Measurements from ENCODE around the gene HOXA11. TPM values are rescaled to one million over a fixed set of nuclear protein-coding genes. Genes with fewer than 3 reads are reported as not detected.

Gene HOXA11
- total RNA-seq, 2 experiments from 2014 or later: not detected

DNA sequence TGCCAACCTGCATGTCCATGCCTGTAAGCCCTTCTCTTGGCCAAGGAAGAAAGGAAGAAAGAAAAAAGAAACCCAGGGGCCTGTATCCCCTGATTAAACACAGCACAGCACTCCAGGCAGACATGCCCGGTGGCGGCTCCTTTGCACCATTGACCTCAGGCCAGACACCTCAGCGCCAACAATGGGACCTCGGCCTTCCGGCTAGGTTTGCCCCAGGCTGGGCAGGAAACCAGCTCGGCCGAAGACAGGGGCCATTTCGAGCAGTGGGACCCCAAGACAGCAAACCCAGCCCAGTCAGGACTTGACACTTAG is 13.8 kb downstream of the HOXA11 start:
- H3K9me2 ChIP-seq (ENCODE audit: insufficient read depth, low read length): no peaks in the 10 kb centered on the region
- no peak overlapping the region for H3K27ac ChIP-seq (ENCODE audit: low read depth, low read length, poor library complexity, severe bottlenecking)
- no peaks in the 10 kb centered on the region for H3K9me3 ChIP-seq (ENCODE audit: low read length)
- H2AFZ ChIP-seq (ENCODE audit: low read length): no peak overlapping the region
- CTCF ChIA-PET (ENCODE audit: unreplicated experiment): no interaction called here
- TF ChIP-seq, protein P1, sequence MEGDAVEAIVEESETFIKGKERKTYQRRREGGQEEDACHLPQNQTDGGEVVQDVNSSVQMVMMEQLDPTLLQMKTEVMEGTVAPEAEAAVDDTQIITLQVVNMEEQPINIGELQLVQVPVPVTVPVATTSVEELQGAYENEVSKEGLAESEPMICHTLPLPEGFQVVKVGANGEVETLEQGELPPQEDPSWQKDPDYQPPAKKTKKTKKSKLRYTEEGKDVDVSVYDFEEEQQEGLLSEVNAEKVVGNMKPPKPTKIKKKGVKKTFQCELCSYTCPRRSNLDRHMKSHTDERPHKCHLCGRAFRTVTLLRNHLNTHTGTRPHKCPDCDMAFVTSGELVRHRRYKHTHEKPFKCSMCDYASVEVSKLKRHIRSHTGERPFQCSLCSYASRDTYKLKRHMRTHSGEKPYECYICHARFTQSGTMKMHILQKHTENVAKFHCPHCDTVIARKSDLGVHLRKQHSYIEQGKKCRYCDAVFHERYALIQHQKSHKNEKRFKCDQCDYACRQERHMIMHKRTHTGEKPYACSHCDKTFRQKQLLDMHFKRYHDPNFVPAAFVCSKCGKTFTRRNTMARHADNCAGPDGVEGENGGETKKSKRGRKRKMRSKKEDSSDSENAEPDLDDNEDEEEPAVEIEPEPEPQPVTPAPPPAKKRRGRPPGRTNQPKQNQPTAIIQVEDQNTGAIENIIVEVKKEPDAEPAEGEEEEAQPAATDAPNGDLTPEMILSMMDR (conservative IDR thresholded peaks at IDR 0.05; ENCODE audit: low read length): no peak
- TF ChIP-seq EZH2phosphoT487 (IDR thresholded peaks at IDR 0.05; ENCODE audit: borderline replicate concordance, low read depth, low read length): no peak
- no peaks in the 10 kb centered on the region for H3K79me2 ChIP-seq (ENCODE audit: insufficient read depth, low read depth, low read length)
- no peak overlapping the region for H3K4me3 ChIP-seq (ENCODE audit: low read depth, low read length, poor library complexity, severe bottlenecking)
- no peaks in the 10 kb centered on the region for H3K36me3 ChIP-seq (ENCODE audit: insufficient read depth, low read length)
- no peak for DNase-seq (ENCODE audit: low spot score)
- no peaks in the 10 kb centered on the region for H3K4me1 ChIP-seq (ENCODE audit: insufficient read depth, low read length, poor library complexity, severe bottlenecking)
- intact Hi-C loops (cut with micrococcal nuclease; ENCODE audit: unreplicated experiment): no loop called here
- H3K4me2 ChIP-seq (ENCODE audit: low read length): no peak overlapping the region
- POLR2A ChIA-PET: no interaction called here
- BruUV-seq (replicated peaks): no TSS peak
- no peaks in the 10 kb centered on the region for H4K20me1 ChIP-seq (ENCODE audit: insufficient read depth, low read length)

DNA sequence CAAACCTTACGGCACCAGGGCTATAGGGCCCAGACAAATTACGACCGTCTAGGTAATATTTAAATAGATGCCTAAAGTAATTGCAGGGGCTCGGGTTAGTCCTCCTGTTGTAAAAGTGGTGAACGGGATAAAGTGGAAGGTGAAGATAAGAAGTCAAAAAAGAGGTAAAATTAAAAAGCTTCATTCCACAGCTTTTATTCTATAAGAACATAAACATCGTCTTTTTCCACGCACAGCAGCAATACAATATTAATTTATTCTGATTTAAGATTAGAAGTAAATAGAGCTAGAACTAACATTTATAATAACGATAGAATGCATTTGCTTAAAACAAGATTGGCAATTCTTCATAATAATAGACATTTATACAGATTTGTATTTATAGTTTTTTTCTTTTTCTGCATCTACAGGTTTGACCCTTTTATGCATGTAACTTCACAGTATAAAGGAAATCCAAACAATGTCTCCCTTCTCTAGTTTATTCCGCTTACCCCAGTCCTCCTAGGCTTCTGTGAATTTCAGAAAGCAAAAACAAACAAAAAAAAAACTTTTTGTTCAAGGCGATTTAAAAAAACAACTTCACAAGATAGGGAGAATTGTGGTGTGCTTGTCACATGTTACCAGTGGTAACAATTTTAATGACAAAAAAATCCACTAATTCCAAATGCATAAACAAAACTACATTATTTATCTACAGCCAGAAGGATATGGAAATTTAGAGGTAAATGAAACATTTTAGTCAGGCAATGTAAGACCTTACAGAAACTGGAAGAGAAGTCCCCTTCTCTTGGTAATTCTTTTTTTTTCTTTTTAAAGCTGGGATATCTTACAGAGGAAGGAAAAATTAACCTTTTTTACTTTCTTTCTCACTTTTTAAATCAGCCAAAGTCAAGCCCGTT is 14.4 kb downstream of the HOXA11 start:
- Histone ChIP-seq H2AFZ (ENCODE audit: low read length) (no peak overlapping the region), H3K9me2 (ENCODE audit: insufficient read depth, low read length) (no peaks in the 10 kb centered on the region), H3K4me1 (ENCODE audit: insufficient read depth, low read length, poor library complexity, severe bottlenecking) (no peaks in the 10 kb centered on the region), H3K79me2 (ENCODE audit: insufficient read depth, low read depth, low read length) (no peaks in the 10 kb centered on the region), H4K20me1 (ENCODE audit: insufficient read depth, low read length) (no peaks in the 10 kb centered on the region), H3K27ac (ENCODE audit: low read depth, low read length, poor library complexity, severe bottlenecking) (no peak overlapping the region), H3K4me2 (ENCODE audit: low read length) (no peak overlapping the region), H3K9me3 (ENCODE audit: low read length) (no peaks in the 10 kb centered on the region), H3K4me3 (ENCODE audit: low read depth, low read length, poor library complexity, severe bottlenecking) (no peak overlapping the region), H3K36me3 (ENCODE audit: insufficient read depth, low read length) (no peaks in the 10 kb centered on the region)
- no TSS peak for BruUV-seq (replicated peaks)
- intact Hi-C loops (cut with micrococcal nuclease; ENCODE audit: unreplicated experiment): no loop called here
- ChIA-PET POLR2A (interaction anchor here (0.6 to 1.1 kb wide), 2 partner anchors 39 to 1243 kb away, joined by 3 read pairs; no protein-coding TSS in a partner anchor), CTCF (ENCODE audit: unreplicated experiment) (no interaction called here)
- DNase-seq (ENCODE audit: low spot score): no peak
- TF ChIP-seq EZH2phosphoT487 (IDR thresholded peaks at IDR 0.05; ENCODE audit: borderline replicate concordance, low read depth, low read length): no peak; the same call in 1 of the 2 replicates
- TF ChIP-seq, protein P1 (conservative IDR thresholded peaks at IDR 0.05; ENCODE audit: low read length): no peak

Measured in OCI-LY7 (cell line).